ENCODE data around the gene HERC4. TPM values are rescaled to one million over a fixed set of nuclear protein-coding genes. Genes with fewer than 3 reads are reported as not detected.
"Not testable (repeated sequence)": the region's sequence is repeated elsewhere in the genome, so short reads cannot be mapped to it uniquely, and the experiment has no call there.

Gene HERC4
- total RNA-seq, 1 experiment from 2014 or later: 23.0 TPM

GRCh38 chr10:68101066-68101465 is 26.0 kb upstream of the HERC4 start:
- DNase-seq (ENCODE audit: low read depth, low spot score): no peak
- in situ Hi-C loops (cut with HindIII; ENCODE audit: low pct_unique_long_range_greater_than_20kb, low sequenced_read_pairs): no loop called here

GRCh38 chr10:68099736-68100135 is 24.7 kb upstream of the HERC4 start:
- no peak for DNase-seq (ENCODE audit: low read depth, low spot score)
- in situ Hi-C loops (cut with HindIII; ENCODE audit: low pct_unique_long_range_greater_than_20kb, low sequenced_read_pairs): no loop called here

GRCh38 chr10:68096913-68097516 is 21.9 kb upstream of the HERC4 start:
- DNase-seq (ENCODE audit: low read depth, low spot score): no peak
- in situ Hi-C loops (cut with HindIII; ENCODE audit: low pct_unique_long_range_greater_than_20kb, low sequenced_read_pairs): no loop called here

- in situ Hi-C loops (cut with HindIII; ENCODE audit: low pct_unique_long_range_greater_than_20kb, low sequenced_read_pairs): no loop called here
These were observed 20.1 kb upstream of the HERC4 start for GRCh38 chr10:68095153-68095552.

GRCh38 chr10:68092512-68092911 is 17.4 kb upstream of the HERC4 start:
- in situ Hi-C loops (cut with HindIII; ENCODE audit: low pct_unique_long_range_greater_than_20kb, low sequenced_read_pairs): no loop called here
- DNase-seq (ENCODE audit: low read depth, low spot score): no peak

More at GRCh38 chr10:68095153-68095552, 20.1 kb upstream of the HERC4 start:
- no peak for DNase-seq (ENCODE audit: low read depth, low spot score)

- in situ Hi-C loops (cut with HindIII; ENCODE audit: low pct_unique_long_range_greater_than_20kb, low sequenced_read_pairs): no loop called here
- no peak for DNase-seq (ENCODE audit: low read depth, low spot score)
These were observed 15.5 kb upstream of the HERC4 start for GRCh38 chr10:68090586-68090985.

GRCh38 chr10:68088740-68089139 is 13.7 kb upstream of the HERC4 start:
- in situ Hi-C loops (cut with HindIII; ENCODE audit: low pct_unique_long_range_greater_than_20kb, low sequenced_read_pairs): no loop called here
- DNase-seq (ENCODE audit: low read depth, low spot score): no peak

GRCh38 chr10:68087685-68088401 is 12.8 kb upstream of the HERC4 start:
- no peak for DNase-seq (ENCODE audit: low read depth, low spot score)
- in situ Hi-C loops (cut with HindIII; ENCODE audit: low pct_unique_long_range_greater_than_20kb, low sequenced_read_pairs): no loop called here

- in situ Hi-C loops (cut with HindIII; ENCODE audit: low pct_unique_long_range_greater_than_20kb, low sequenced_read_pairs): no loop called here
These were observed 12.0 kb upstream of the HERC4 start for GRCh38 chr10:68086910-68087684.

GRCh38 chr10:68086011-68086410 is 10.9 kb upstream of the HERC4 start:
- in situ Hi-C loops (cut with HindIII; ENCODE audit: low pct_unique_long_range_greater_than_20kb, low sequenced_read_pairs): no loop called here
- no peak for DNase-seq (ENCODE audit: low read depth, low spot score)

More at GRCh38 chr10:68086910-68087684, 12.0 kb upstream of the HERC4 start:
- no peak for DNase-seq (ENCODE audit: low read depth, low spot score)

- in situ Hi-C loops (cut with HindIII; ENCODE audit: low pct_unique_long_range_greater_than_20kb, low sequenced_read_pairs): no loop called here
- no peak for DNase-seq (ENCODE audit: low read depth, low spot score)
These were observed 9.4 kb upstream of the HERC4 start for GRCh38 chr10:68084469-68084868.

GRCh38 chr10:68083953-68084352 is 8.9 kb upstream of the HERC4 start:
- in situ Hi-C loops (cut with HindIII; ENCODE audit: low pct_unique_long_range_greater_than_20kb, low sequenced_read_pairs): no loop called here
- DNase-seq (ENCODE audit: low read depth, low spot score): no peak

GRCh38 chr10:68082872-68083271 is 7.8 kb upstream of the HERC4 start:
- in situ Hi-C loops (cut with HindIII; ENCODE audit: low pct_unique_long_range_greater_than_20kb, low sequenced_read_pairs): no loop called here
- peak; percentile 47 for DNase-seq (ENCODE audit: low read depth, low spot score)

GRCh38 chr10:68081916-68082315 is 6.8 kb upstream of the HERC4 start:
- DNase-seq (ENCODE audit: low read depth, low spot score): no peak
- in situ Hi-C loops (cut with HindIII; ENCODE audit: low pct_unique_long_range_greater_than_20kb, low sequenced_read_pairs): no loop called here

GRCh38 chr10:68080853-68081431 is 5.9 kb upstream of the HERC4 start:
- in situ Hi-C loops (cut with HindIII; ENCODE audit: low pct_unique_long_range_greater_than_20kb, low sequenced_read_pairs): no loop called here
- DNase-seq (ENCODE audit: low read depth, low spot score): no peak

GRCh38 chr10:68079434-68079833 is 4.4 kb upstream of the HERC4 start:
- no peak for DNase-seq (ENCODE audit: low read depth, low spot score)
- in situ Hi-C loops (cut with HindIII; ENCODE audit: low pct_unique_long_range_greater_than_20kb, low sequenced_read_pairs): no loop called here

GRCh38 chr10:68077026-68077425 is 1.9 kb upstream of the HERC4 start:
- in situ Hi-C loops (cut with HindIII; ENCODE audit: low pct_unique_long_range_greater_than_20kb, low sequenced_read_pairs): no loop called here
- no peak for DNase-seq (ENCODE audit: low read depth, low spot score)

GRCh38 chr10:68076081-68076480 is 998 bp upstream of the HERC4 start:
- DNase-seq (ENCODE audit: low read depth, low spot score); in situ Hi-C loops (cut with HindIII; ENCODE audit: low pct_unique_long_range_greater_than_20kb, low sequenced_read_pairs): not testable (repeated sequence)

All from SK-MEL-5 (cell line).